Keratinocyte (primary cell): Measurements from ENCODE around the gene RMND5B. TPM values are rescaled to one million over a fixed set of nuclear protein-coding genes. Genes with fewer than 3 reads are reported as not detected.

Experiments used
- DNase-seq: peaks from one replicate; pipeline ENCODE4 v3.0.0-alpha.2; 2011; ENCODE audit warnings: low read depth, missing footprints, low spot score
- FAIRE-seq: peaks from 2 replicates; lab custom pipeline; 2011; peaks lifted over from hg19 to GRCh38; lab: Jason Lieb, UNC
- H2AFZ ChIP-seq: 2 replicates; pipeline ENCODE4 v1.6.0; 2012; ENCODE audit warnings: low read length, control low read depth, inconsistent platforms; ENCODE audit not compliant: control insufficient read depth
- H3K27ac ChIP-seq: 2 replicates; pipeline ENCODE4 v1.5.1; 2011; ENCODE audit warnings: low read length; ENCODE audit not compliant: control insufficient read depth, insufficient read depth
- H3K27me3 ChIP-seq: 3 replicates; pipeline ENCODE4 v1.6.0; 2011; ENCODE audit warnings: low read length; ENCODE audit not compliant: control insufficient read depth, insufficient read depth; ENCODE audit errors: extremely low read depth
- H3K36me3 ChIP-seq, 2 experiments: 2 replicates in 1 of 2; 3 replicates in 1 of 2; pipeline ENCODE4 v1.5.1; 2011; ENCODE audit warnings: low read length in 2 of 2, mild to moderate bottlenecking in 1 of 2; ENCODE audit not compliant: control insufficient read depth in 2 of 2, insufficient read depth in 2 of 2; ENCODE audit errors: extremely low read depth in 1 of 2
- H3K4me1 ChIP-seq: 3 replicates; pipeline ENCODE4 v1.5.1; 2011; ENCODE audit warnings: low read length; ENCODE audit not compliant: control insufficient read depth, insufficient read depth; ENCODE audit errors: extremely low read depth
- H3K4me2 ChIP-seq: 3 replicates; pipeline ENCODE4 v1.6.0; 2011; ENCODE audit warnings: low read depth, low read length; ENCODE audit not compliant: control insufficient read depth, insufficient read depth; ENCODE audit errors: extremely low read depth
- H3K4me3 ChIP-seq, 3 experiments: fragments of 200-600 bp in 1 of 3; sonication (generic) in 1 of 3; 2 replicates in 2 of 3; 3 replicates in 1 of 3; pipeline ENCODE4 v1.5.1; 2011 to 2016; ENCODE audit warnings: low read length in 3 of 3, mild to moderate bottlenecking in 3 of 3, control low read depth in 2 of 3, inconsistent platforms in 1 of 3, low read depth in 1 of 3, mixed read lengths in 1 of 3, mixed run types in 1 of 3, moderate library complexity in 1 of 3; ENCODE audit not compliant: control insufficient read depth in 2 of 3, insufficient read depth in 2 of 3; ENCODE audit errors: extremely low read depth in 1 of 3
- H3K79me2 ChIP-seq: 2 replicates; pipeline ENCODE4 v1.6.0; 2012; ENCODE audit warnings: low read length; ENCODE audit not compliant: control insufficient read depth, insufficient read depth
- H3K9ac ChIP-seq: 3 replicates; pipeline ENCODE4 v1.6.0; 2011; ENCODE audit warnings: low read length; ENCODE audit not compliant: control insufficient read depth, insufficient read depth; ENCODE audit errors: extremely low read depth
- H3K9me1 ChIP-seq: 3 replicates; pipeline ENCODE4 v1.6.0; 2011; ENCODE audit warnings: low read length; ENCODE audit not compliant: control insufficient read depth, insufficient read depth; ENCODE audit errors: extremely low read depth
- H3K9me3 ChIP-seq: 2 replicates; pipeline ENCODE4 v1.5.1; 2012; ENCODE audit warnings: low read depth, low read length; ENCODE audit not compliant: control insufficient read depth
- H4K20me1 ChIP-seq: 3 replicates; pipeline ENCODE4 v1.6.0; 2011; ENCODE audit warnings: low read length; ENCODE audit not compliant: control insufficient read depth, insufficient read depth; ENCODE audit errors: extremely low read depth
- EZH2 ChIP-seq: IDR thresholded peaks from one replicate; pipeline ENCODE4 v1.6.1; 2012; ENCODE audit warnings: inconsistent platforms, mild to moderate bottlenecking, low read length, moderate library complexity
- dilution Hi-C: fragments of 300-500 bp; cut with MboI; formaldehyde crosslinking; loops from one replicate; pipeline ENCODE4 v1.7.0; 2020; ENCODE audit warnings: low sequenced_read_pairs; ENCODE audit not compliant: extremely low pct_ligation_motif_present
- polyA plus RNA-seq, 5 experiments: library from polyadenylated mRNA; depleted of rRNA in 3 of 5; stranded (reverse) in 3 of 5; stranded (forward) in 1 of 5; unstranded in 1 of 5; fragments of >200 nt; gene quantifications; 1 replicate in 1 of 5; 2 replicates in 3 of 5; 3 replicates in 1 of 5; pipeline versions ENCODE4 v1.2.1 to v1.2.3, GENCODE V29; 2011 to 2012; ENCODE audit warnings: missing spikeins in 2 of 5, low read depth in 1 of 5, low replicate concordance in 1 of 5
- TF ChIP-seq, protein P1 (sequence below), 3 experiments: IDR thresholded peaks in 1 of 3; conservative IDR thresholded peaks in 1 of 3; optimal IDR thresholded peaks in 1 of 3; 2 replicates in 2 of 3; 3 replicates in 1 of 3; pipeline versions ENCODE3 to v1.5.1; 2011; ENCODE audit warnings: low read length in 3 of 3, mild to moderate bottlenecking in 3 of 3, moderate library complexity in 2 of 3, control low read depth in 1 of 3, inconsistent platforms in 1 of 3; ENCODE audit not compliant: insufficient read depth in 2 of 3; ENCODE audit errors: extremely low read depth in 1 of 3

RMND5B gene
- polyA plus RNA-seq, 1 donor (not counting 4 experiments of a cell fraction or from before 2014, with no cell fraction given) = 15.5 TPM

DNA sequence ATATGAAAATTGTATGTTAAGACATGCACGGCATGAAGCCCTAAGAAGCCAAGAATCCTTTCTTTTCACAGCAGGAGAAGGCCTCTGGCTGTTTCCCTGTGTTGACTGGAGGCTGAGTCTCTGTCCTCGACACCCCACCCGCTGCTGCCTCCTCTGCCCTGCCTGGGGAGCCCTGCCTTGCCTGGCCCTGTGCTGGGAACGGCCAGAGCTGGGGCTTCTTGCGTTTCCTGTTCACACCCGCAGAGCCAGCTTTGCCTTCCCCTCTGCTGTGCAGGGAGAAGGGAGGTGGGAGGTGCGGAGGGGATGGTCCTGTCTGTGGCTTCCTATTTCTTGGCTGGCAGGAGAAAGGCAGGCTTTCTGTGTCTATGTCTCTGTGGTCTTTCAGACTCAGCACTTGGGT lies 63.2 kb downstream of the RMND5B start:
- Histone ChIP-seq H3K9me3 (no peaks in the 10 kb centered on the region), H3K27me3 (peaks cover 8% of the 10 kb centered on the region), H3K4me1 (no peaks in the 10 kb centered on the region), H3K4me2 (no peak overlapping the region), H3K4me3 (no peak overlapping the region), H3K9ac (no peak overlapping the region), H3K27ac (no peak overlapping the region), H4K20me1 (no peaks in the 10 kb centered on the region), H3K9me1 (no peaks in the 10 kb centered on the region), H2AFZ (no peak overlapping the region), H3K36me3 (no peaks in the 10 kb centered on the region), H3K79me2 (no peaks in the 10 kb centered on the region)
- DNase-seq (no peak), FAIRE-seq (no peak)
- dilution Hi-C loops = no loop called here
- TF ChIP-seq EZH2 = no peak
- TF ChIP-seq, protein P1, sequence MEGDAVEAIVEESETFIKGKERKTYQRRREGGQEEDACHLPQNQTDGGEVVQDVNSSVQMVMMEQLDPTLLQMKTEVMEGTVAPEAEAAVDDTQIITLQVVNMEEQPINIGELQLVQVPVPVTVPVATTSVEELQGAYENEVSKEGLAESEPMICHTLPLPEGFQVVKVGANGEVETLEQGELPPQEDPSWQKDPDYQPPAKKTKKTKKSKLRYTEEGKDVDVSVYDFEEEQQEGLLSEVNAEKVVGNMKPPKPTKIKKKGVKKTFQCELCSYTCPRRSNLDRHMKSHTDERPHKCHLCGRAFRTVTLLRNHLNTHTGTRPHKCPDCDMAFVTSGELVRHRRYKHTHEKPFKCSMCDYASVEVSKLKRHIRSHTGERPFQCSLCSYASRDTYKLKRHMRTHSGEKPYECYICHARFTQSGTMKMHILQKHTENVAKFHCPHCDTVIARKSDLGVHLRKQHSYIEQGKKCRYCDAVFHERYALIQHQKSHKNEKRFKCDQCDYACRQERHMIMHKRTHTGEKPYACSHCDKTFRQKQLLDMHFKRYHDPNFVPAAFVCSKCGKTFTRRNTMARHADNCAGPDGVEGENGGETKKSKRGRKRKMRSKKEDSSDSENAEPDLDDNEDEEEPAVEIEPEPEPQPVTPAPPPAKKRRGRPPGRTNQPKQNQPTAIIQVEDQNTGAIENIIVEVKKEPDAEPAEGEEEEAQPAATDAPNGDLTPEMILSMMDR (optimal IDR thresholded peaks at IDR 0.05 in 1 of 3, IDR thresholded peaks at IDR 0.05 in 1 of 3, conservative IDR thresholded peaks at IDR 0.05 in 1 of 3; ENCODE audit: extremely low read depth in 1 of 3, insufficient read depth in 2 of 3, low read length in 3 of 3) = no peak

DNA sequence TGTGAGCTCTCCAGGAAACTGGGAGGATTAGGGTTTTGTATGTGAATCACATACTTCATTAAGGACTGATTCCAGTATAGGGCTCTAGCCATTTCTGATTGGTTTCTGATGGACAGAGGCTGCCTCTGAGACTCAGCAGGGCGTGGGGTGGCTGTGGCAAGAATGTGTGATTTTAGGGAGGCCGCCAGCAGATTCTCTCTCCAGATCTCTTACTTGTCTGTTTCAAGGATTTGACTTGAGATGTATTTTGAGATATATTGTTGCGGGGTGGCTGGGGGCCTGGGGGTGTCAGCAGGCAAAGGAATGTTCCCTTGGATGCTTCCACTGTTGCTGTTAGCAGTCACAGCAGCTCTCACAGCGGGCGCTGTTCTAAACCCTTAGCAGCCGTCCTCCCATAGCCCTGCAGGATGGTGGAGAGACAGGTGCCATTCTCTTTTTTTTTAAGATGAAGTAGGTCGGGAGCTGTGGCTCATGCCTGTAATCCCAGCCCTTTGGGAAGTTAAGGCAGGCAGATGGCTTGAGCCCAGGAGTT lies 65.5 kb downstream of the RMND5B start:
- no peak overlapping the region for H2AFZ ChIP-seq
- H3K9ac ChIP-seq = no peak overlapping the region
- dilution Hi-C loops = no loop called here
- H4K20me1 ChIP-seq = no peaks in the 10 kb centered on the region
- H3K4me3 ChIP-seq = no peak overlapping the region
- peaks cover 8% of the 10 kb centered on the region for H3K27me3 ChIP-seq
- DNase-seq = no peak
- no peak for FAIRE-seq
- TF ChIP-seq, protein P1 (optimal IDR thresholded peaks at IDR 0.05 in 1 of 3, IDR thresholded peaks at IDR 0.05 in 1 of 3, conservative IDR thresholded peaks at IDR 0.05 in 1 of 3; ENCODE audit: extremely low read depth in 1 of 3, insufficient read depth in 2 of 3, low read length in 3 of 3) = no peak
- no peak for TF ChIP-seq EZH2
- no peaks in the 10 kb centered on the region for H3K79me2 ChIP-seq
- H3K9me3 ChIP-seq = no peaks in the 10 kb centered on the region
- H3K9me1 ChIP-seq = no peaks in the 10 kb centered on the region
- peaks cover 11% of the 10 kb centered on the region for H3K4me1 ChIP-seq
- no peak overlapping the region for H3K27ac ChIP-seq
- H3K36me3 ChIP-seq = no peaks in the 10 kb centered on the region
- no peak overlapping the region for H3K4me2 ChIP-seq
